OCI-LY7 (cell line): ENCODE data around the gene PRDM10. TPM values are rescaled to one million over a fixed set of nuclear protein-coding genes. Genes with fewer than 3 reads are reported as not detected.
"Not testable (repeated sequence)": the region's sequence is repeated elsewhere in the genome, so short reads cannot be mapped to it uniquely, and the experiment has no call there.

Experiments
- BruUV-seq: library from RNA; stranded (reverse); fragments of 400-500 nt; replicated peaks from 2 replicates; lab custom pipeline; 2021; lab: Mats Ljungman, UMichigan
- CTCF ChIA-PET: fragments of 300-600 bp; sonication (Branson Sonifier 250); formaldehyde crosslinking; loops from one replicate; lab custom pipeline; 2022; ENCODE audit warnings: antibody characterized with exemption; ENCODE audit not compliant: unreplicated experiment; lab: Charles Lee
- POLR2A ChIA-PET: fragments of 300-600 bp; sonication (Branson Sonifier 250); formaldehyde crosslinking; loops from one replicate; lab custom pipeline; 2022; ENCODE audit warnings: antibody characterized with exemption; lab: Charles Lee
- DNase-seq: peaks from one replicate; pipeline ENCODE4 v3.0.0-alpha.2; 2015; ENCODE audit warnings: low spot score
- H2AFZ ChIP-seq: fragments of 200-600 bp; sonication (generic), shearing (Covaris generic); 2 replicates; pipeline ENCODE4 v1.6.1; 2014; ENCODE audit warnings: mild to moderate bottlenecking, antibody characterized with exemption, low read length, moderate library complexity
- H3K27ac ChIP-seq: fragments of 200-600 bp; sonication (generic); 2 replicates; pipeline ENCODE4 v1.5.1; 2014; ENCODE audit warnings: mixed run types, low read depth, mild to moderate bottlenecking, moderate library complexity, low read length, inconsistent platforms; ENCODE audit not compliant: poor library complexity, severe bottlenecking
- H3K36me3 ChIP-seq: fragments of 200-600 bp; sonication (generic); 2 replicates; pipeline ENCODE4 v1.6.1; 2014; ENCODE audit warnings: mild to moderate bottlenecking, antibody characterized with exemption, low read length, moderate library complexity, mixed read lengths; ENCODE audit not compliant: insufficient read depth
- H3K4me1 ChIP-seq: fragments of 200-600 bp; sonication (generic); 2 replicates; pipeline ENCODE4 v1.5.1; 2014; ENCODE audit warnings: mild to moderate bottlenecking, low read length; ENCODE audit not compliant: insufficient read depth, poor library complexity, severe bottlenecking
- H3K4me2 ChIP-seq: fragments of 200-600 bp; sonication (generic); 2 replicates; pipeline ENCODE4 v1.6.1; 2014; ENCODE audit warnings: mild to moderate bottlenecking, low read length
- H3K4me3 ChIP-seq: fragments of 200-600 bp; sonication (generic); 2 replicates; pipeline ENCODE4 v1.5.1; 2014; ENCODE audit warnings: mild to moderate bottlenecking, low read depth, low read length; ENCODE audit not compliant: poor library complexity, severe bottlenecking
- H3K79me2 ChIP-seq: fragments of 200-600 bp; sonication (generic); 2 replicates; pipeline ENCODE4 v1.6.1; 2016; ENCODE audit warnings: low read depth, mild to moderate bottlenecking, low read length, moderate library complexity, mixed read lengths; ENCODE audit not compliant: insufficient read depth
- H3K9me2 ChIP-seq: fragments of 200-600 bp; sonication (generic); 2 replicates; pipeline ENCODE4 v1.6.1; 2016; ENCODE audit warnings: mild to moderate bottlenecking, low read length, mixed read lengths; ENCODE audit not compliant: insufficient read depth
- H3K9me3 ChIP-seq: fragments of 200-600 bp; sonication (generic); 2 replicates; pipeline ENCODE4 v1.6.1; 2014; ENCODE audit warnings: mild to moderate bottlenecking, mixed run types, low read length, mixed read lengths
- H4K20me1 ChIP-seq: fragments of 200-600 bp; sonication (generic); 2 replicates; pipeline ENCODE4 v1.6.1; 2014; ENCODE audit warnings: mild to moderate bottlenecking, antibody characterized with exemption, low read length, moderate library complexity, mixed read lengths; ENCODE audit not compliant: insufficient read depth
- CTCF ChIP-seq: fragments of 200-600 bp; sonication (generic); conservative IDR thresholded peaks from 2 replicates; pipeline ENCODE4 v1.5.1; 2014; ENCODE audit warnings: mild to moderate bottlenecking, antibody characterized with exemption, low read length, moderate library complexity, mixed read lengths
- EZH2phosphoT487 ChIP-seq: fragments of 200-600 bp; sonication (generic); IDR thresholded peaks from 2 replicates; pipeline ENCODE4 v1.6.1; 2018; ENCODE audit warnings: low read depth, borderline replicate concordance, mild to moderate bottlenecking, mixed run types, antibody characterized with exemption, low read length, moderate library complexity, mixed read lengths
- intact Hi-C: fragments of 100-400 bp; cut with micrococcal nuclease; formaldehyde crosslinking; loops from one replicate; pipeline ENCODE4 v1.10.0; 2022; ENCODE audit not compliant: unreplicated experiment
- total RNA-seq, 2 experiments: library from RNA; depleted of rRNA in 1 of 2; stranded (reverse); fragments of >200 nt in 1 of 2; shearing (Covaris generic) in 1 of 2; gene quantifications; 2 replicates each; pipeline ENCODE4 v1.2.3, GENCODE V29; 2014 to 2022

PRDM10 gene
- total RNA-seq, 2 experiments from 2014 or later = 29.8 to 60.6 TPM

- intact Hi-C loops = loop anchor here (5.0 kb wide), 1 partner anchor 97 kb away; no protein-coding TSS in a partner anchor
- Histone ChIP-seq H3K27ac (peak overlapping the region; percentile 63), H3K9me3 (peaks cover 10% of the 10 kb centered on the region), H3K4me3 (no peak overlapping the region), H2AFZ (no peak overlapping the region; the same call in 1 of the 2 replicates), H3K9me2 (no peaks in the 10 kb centered on the region), H3K36me3 (peaks cover 4% of the 10 kb centered on the region; the same call in 1 of the 2 replicates), H3K4me1 (peaks cover 69% of the 10 kb centered on the region), H3K4me2 (peak overlapping the region; percentile 26; the same call in 1 of the 2 replicates), H4K20me1 (no peaks in the 10 kb centered on the region), H3K79me2 (no peaks in the 10 kb centered on the region)
- POLR2A ChIA-PET = interaction anchor here (0.7 to 1.6 kb wide), 3 partner anchors 12 to 739 kb away, joined by 3 to 6 read pairs (median 4); no protein-coding TSS in a partner anchor
- no TSS peak for BruUV-seq
- CTCF ChIA-PET = no interaction called here
- DNase-seq = no peak
- TF ChIP-seq CTCF = no peak
- no peak for TF ChIP-seq EZH2phosphoT487
These were observed 17.7 kb upstream of the PRDM10 start for GRCh38 chr11:130020323-130020722.

- Histone ChIP-seq H3K4me1 (peaks cover 65% of the 10 kb centered on the region), H3K9me3 (peaks cover 14% of the 10 kb centered on the region)
- POLR2A ChIA-PET = interaction anchor here (3.2 kb wide), 1 partner anchor 12 kb away, joined by 39 read pairs; the partner anchor contains the start of gene PRDM10
- BruUV-seq, intact Hi-C loops, H3K4me3 ChIP-seq, H3K9me2 ChIP-seq, H2AFZ ChIP-seq, CTCF ChIA-PET, H4K20me1 ChIP-seq, DNase-seq, H3K4me2 ChIP-seq, H3K79me2 ChIP-seq, H3K27ac ChIP-seq, H3K36me3 ChIP-seq: not testable (repeated sequence)
These were observed 13.2 kb upstream of the PRDM10 start for GRCh38 chr11:130015846-130016245.

GRCh38 chr11:130008326-130008725 lies 5.7 kb upstream of the PRDM10 start:
- Histone ChIP-seq H4K20me1 (no peaks in the 10 kb centered on the region), H3K4me2 (no peak overlapping the region), H3K79me2 (no peaks in the 10 kb centered on the region), H3K4me3 (no peak overlapping the region), H3K9me3 (no peaks in the 10 kb centered on the region), H3K4me1 (peaks cover 64% of the 10 kb centered on the region), H3K9me2 (no peaks in the 10 kb centered on the region), H3K27ac (no peak overlapping the region), H3K36me3 (no peaks in the 10 kb centered on the region), H2AFZ (no peak overlapping the region)
- intact Hi-C loops = loop anchor here (10.0 kb wide), 1 partner anchor 306 kb away; the partner anchor contains the start of gene ZBTB44
- POLR2A ChIA-PET = interaction anchor here (1.1 to 1.7 kb wide), 5 partner anchors 11 to 124 kb away, joined by 3 to 4 read pairs (median 3); no protein-coding TSS in a partner anchor
- CTCF ChIA-PET = no interaction called here
- no TSS peak for BruUV-seq
- TF ChIP-seq CTCF = no peak
- no peak for TF ChIP-seq EZH2phosphoT487
- no peak for DNase-seq
